Measurements from ENCODE around the gene PPP2R5A.
A peak's percentile ranks its signal among the peaks of the same experiment; 100 is the strongest.

DNA sequence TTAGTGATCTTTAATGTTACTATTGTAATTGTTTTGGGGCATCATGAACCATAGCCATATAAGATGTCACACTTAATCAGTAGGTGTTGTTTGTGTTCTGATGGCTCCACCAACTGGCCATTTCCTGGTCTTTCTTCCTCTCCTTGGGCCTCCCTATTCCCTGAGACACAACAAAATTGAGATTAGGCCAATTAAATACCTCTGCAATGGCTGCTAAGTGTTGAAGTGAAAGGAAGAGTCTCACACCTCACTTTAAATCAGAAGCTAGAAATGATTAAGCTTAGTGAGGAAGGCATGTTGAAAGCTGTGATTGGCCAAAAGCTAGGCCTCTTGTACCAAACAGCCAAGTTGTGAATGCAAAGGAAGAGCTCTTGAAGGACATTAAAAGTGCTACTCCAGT lies 30.7 kb downstream of the PPP2R5A start:
- TF ChIP-seq, protein P1, sequence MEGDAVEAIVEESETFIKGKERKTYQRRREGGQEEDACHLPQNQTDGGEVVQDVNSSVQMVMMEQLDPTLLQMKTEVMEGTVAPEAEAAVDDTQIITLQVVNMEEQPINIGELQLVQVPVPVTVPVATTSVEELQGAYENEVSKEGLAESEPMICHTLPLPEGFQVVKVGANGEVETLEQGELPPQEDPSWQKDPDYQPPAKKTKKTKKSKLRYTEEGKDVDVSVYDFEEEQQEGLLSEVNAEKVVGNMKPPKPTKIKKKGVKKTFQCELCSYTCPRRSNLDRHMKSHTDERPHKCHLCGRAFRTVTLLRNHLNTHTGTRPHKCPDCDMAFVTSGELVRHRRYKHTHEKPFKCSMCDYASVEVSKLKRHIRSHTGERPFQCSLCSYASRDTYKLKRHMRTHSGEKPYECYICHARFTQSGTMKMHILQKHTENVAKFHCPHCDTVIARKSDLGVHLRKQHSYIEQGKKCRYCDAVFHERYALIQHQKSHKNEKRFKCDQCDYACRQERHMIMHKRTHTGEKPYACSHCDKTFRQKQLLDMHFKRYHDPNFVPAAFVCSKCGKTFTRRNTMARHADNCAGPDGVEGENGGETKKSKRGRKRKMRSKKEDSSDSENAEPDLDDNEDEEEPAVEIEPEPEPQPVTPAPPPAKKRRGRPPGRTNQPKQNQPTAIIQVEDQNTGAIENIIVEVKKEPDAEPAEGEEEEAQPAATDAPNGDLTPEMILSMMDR (IDR thresholded peaks at IDR 0.05), result peak in 4 of 6 experiments; percentile 18 to 38 (median 24)
- TF ChIP-seq EP300 (IDR thresholded peaks at IDR 0.05) (no peak), POLR2AphosphoS5 (IDR thresholded peaks at IDR 0.05) (no peak), POLR2A (IDR thresholded peaks at IDR 0.05) (no peak)

Data from upper lobe of left lung (tissue), 4 donors.